Germinal center (tissue), 1 donor: Measurements from ENCODE around the gene ANO1.

Source experiments
- DNase-seq: peaks from one replicate; pipeline ENCODE4 v3.0.0; 2012; ENCODE audit warnings: mixed read lengths, low spot score

ANO1 gene

DNA sequence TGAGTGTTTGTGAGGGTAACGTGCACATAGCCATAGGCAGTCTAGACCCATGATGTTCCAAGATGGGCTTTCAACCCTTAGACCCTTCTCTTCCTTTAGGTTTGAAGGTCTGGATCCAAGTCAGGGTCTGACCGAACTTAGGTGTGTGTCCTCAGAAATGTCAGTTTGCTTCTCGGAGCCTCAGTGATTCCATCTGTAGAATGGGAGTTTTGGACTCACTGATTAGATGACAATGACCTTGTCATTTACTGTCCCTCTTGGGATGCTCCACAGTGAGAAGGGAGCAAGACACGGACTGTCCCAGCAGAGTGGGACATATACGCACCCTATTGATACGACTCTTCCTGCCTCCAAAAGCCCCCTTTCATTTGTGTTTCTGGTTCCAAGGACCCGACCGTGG lies 37.7 kb downstream of the ANO1 start:
- DNase-seq = no peak

DNA sequence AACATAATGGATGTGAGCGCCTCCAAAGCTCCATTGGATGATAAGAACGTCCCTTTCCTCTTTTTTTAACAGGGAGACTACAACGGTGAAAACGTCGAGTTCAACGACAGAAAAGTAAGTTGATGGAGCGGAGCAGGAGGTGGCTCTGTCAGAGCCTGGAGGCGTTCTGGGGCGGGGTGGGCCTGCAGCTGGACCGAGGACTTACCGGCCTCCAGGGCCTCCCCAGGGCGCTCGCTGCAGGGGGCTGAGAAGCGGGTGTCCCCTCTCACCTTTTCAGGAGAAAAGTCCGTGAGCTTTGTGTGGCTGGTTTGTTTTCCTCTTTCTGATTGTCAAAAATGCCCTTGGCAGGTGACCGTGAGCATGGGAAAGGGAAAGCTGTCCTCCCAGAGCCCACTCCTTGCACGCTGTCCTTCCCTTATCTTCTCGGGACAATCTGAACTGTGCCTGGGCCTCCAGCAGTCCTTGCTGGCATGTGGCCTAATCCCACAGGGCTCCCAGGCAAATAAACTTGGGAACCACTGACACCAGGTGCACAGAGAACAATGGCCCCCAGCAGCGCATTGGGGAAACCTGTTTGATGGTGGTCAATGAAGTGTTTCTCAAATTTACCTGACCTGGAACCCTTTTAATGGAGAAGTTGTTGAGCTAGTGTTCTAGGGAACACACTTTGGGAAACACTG lies 38.4 kb downstream of the ANO1 start:
- no peak for DNase-seq

DNA sequence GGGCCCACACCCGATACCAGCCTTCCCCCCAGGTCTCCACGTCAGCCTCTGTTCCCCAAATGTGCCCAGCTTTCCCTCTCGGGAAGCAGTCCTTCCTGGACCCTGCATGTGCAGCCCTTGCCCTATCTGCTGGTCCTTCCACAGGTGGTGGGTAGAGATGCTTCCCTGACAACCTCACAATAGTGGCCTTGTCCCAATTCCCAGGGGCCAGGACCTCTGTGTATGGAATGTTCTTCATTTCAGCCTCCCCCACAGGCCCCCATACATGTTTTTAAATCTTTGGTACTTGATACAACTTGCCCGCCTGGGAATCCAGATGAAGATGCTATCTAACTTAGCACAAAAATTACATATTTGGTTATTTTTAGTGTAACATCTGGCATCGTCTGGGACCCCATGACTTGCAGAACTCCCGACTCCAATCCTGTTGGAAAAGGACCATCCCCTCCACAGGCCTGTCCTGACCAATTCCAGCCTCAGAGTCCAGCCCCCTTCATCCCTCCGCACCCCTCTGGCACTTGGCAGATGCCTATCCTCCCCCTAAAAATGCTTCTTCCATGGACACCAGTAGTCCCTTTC lies 39.5 kb downstream of the ANO1 start:
- no peak for DNase-seq

DNA sequence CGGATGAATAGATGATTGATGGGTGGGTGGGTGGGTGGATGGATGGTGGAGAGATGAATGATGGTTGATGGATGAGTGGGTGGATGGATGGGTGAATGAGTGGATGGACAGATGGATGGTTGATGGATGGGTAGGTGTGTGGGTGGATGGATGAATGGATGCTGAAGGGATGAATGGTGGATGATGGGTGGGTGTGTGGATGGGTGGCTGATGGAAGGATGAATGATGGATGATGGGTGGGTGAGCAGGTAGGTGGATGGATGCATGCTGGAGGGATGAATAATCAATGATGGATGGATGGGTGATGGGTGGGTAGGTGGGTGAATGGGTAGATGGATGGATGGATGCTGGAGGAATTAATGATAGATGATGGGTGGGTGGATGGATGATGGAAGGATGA lies 40.5 kb downstream of the ANO1 start:
- DNase-seq = no peak

DNA sequence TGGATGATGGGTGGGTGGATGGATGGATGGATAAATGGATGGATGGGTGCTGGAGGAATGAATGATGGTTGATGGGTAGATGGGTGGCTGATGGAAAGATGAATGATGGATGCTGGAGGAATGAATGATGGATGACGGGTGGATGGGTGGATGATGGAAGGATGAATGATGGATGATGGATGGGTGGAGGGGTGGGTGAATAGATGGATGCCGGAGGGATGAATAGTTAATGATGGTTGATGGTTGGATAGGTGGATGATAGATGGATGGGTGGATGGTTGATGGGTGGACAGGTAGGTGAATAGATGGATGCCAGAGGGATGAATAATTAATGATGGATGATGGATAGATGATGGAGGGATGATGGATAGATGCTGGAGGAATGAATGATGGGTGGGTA lies 41.4 kb downstream of the ANO1 start:
- no peak for DNase-seq

DNA sequence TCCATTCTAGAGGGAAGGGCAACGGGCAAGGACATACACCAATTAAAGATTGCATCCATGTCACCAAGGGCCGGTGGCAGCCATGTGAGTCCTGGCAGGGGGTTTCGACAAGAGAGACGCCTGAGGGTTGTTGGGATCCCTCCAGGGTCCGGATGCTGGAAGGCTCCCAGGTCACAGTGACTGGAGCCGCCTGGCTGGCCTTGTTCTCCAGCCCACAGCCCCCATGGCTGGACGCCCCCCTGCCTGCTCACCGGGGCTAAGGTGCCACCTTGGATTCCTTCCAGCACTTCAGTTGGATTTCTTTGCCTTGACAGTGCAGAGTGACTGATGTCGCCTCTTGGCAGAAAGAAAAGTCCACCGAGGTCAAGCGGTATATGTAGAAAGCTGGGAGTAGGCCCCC lies 42.6 kb downstream of the ANO1 start:
- no peak for DNase-seq

DNA sequence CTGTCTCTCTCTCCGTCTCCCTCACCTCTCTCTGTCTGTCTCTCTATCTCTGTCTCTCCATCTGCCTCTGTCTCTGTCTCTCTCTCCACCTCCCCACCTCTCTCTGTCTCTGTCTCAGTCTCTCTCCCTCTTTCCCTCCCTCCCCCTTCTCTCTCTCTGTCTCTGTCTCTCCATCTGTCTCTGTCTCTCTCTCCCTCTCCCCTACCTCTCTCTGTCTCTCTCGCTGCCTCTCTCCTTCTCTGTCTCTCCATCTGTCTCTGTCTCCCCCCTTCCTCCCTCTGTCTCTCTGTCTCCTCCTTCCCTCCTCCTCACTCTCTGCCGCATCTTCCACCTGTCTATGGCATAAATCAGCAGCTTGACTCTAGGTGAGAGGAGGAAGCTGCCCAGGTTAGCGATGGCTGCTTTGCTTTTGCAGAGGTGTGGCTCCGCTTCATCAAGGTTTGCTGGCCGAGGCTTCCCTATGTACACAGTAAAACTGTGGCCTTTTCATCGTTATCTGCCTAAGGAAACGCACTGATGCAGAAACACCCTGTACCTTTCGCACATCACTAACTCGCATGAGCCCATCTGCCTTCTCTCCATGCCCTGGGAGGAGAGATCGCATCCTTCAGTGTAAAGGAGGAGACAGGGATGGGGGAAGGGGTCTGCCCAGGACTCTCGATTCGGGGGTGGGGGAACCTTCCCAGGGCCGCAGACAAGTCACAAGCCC lies 44.5 kb downstream of the ANO1 start:
- DNase-seq = no peak

DNA sequence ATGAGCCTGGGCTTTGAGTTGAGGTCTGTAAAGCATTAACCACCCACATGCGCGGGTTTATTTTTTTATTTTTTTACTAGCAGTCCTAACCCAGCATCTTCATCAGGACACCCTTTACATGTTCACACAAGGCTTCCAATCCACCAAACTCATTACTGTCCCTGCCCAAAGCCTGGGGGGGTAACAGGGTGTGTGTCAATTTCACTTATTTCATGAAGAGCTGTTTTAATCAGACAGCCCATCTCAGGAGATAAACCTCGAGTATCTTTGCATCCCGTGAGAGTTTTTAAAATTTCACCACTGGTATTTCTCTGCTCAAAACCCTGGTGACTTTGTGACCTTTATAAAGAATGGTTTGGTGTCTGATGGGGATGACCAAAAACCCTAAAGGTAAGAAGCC lies 45.6 kb downstream of the ANO1 start:
- DNase-seq = no peak

DNA sequence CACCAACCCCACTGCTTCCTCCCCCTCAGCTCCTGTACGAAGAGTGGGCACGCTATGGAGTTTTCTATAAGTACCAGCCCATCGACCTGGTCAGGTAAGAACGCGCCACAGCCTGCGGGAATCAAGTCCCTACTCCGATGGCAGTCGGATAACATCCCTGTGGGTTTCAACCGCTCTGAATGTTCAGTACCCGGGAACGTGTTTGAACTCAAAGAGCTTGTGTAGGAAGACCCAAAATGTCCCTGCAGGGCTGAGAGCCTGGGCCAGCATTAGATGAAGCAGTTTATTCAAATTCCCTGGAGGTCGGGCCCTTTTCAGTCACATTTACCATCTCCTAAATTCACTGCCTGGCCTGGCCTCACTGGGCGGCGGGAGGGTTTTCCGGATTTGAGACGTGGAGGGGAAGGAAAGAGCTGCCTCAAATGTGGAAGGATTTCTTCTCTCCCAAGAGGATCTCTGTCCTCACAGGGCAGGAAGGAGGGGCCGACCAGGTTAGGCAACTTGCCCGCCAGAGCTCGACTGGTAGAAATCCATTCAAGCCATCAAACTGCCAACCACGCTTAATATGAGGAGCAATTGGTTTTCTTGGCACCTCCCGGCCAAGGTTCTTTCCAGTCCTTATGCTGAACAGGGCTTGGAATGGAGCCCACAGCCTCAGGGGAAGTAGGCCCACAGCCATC lies 46.3 kb downstream of the ANO1 start:
- no peak for DNase-seq

DNA sequence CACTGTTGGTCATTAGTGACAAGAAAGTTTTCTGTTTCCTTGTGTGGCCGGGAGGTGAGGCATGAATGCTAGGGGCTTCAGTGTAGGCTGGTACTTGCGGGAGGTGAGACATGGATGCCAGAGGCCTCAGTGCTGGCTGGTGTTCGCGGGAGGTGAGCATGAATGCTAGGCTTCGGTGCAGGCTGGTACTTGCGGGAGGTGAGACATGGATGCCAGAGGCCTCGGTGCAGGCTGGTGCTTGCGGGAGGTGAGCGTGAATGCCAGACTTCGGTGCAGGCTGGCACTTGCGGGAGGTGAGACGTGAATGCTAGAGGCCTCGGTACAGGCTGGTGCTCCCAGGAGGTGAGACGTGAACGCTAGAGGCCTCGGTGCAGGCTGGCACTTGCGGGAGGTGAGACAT lies 48.4 kb downstream of the ANO1 start:
- DNase-seq = no peak

DNA sequence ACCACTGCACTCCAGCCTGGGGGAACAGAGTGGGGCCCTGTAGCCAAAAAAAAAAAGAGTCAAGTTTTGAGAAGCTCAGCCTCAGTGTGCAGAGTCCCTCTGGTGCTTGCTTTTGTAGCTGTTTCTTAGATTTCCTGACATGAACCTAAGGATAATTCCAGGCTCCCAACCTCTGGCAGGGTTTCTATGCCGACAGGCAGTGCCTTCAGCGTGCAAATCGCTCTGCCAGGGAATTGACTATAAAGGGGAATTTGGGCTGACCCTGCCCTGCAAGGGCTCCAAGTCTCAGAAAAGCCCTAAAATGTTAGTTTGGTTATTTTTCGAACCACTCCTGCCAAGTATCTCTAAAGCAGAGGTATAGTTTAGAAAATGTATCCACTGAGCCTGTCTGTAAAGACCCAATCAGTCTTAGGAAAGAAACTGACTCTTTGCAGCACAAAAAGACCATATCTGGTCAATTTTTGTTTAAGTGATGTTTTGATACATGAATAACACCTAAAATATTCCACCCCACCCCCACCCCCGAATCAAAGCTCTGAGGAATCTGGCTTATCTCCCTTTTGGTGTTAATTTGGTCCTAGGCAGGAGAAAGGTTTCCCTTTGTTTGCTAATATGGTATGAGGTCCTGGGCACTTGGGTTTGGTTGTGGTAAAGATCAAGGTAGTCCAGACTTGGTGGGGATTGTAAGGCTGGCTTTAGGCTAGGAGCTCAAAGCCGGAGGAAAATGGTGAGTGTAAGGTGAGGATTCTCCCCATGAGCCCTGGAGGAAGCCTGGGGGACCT lies 49.7 kb downstream of the ANO1 start:
- DNase-seq = no peak

DNA sequence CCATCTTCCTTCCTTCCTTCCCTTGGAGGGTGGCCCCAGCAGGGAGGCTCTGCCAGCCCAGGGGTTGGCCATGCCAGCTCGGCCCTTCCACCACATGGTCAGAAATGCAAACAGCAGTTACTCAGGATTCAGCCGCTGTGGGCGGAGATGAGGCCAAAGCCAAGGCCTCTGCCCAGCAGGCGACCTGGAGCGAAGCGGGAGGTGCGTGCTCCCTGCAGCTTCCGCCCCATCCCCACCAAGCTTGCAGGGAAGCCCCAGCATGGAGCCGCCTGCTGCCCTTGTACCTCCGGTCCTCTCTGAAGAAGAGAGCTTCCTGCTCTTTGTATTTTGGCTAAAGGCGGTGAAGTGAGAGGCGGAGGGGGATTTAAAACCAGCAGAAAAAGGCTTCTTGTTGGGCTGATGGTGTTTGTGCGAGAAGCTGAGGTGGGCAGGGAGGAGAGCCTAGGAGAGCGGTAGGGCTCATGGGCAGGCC lies 50.4 kb downstream of the ANO1 start:
- DNase-seq = no peak

DNA sequence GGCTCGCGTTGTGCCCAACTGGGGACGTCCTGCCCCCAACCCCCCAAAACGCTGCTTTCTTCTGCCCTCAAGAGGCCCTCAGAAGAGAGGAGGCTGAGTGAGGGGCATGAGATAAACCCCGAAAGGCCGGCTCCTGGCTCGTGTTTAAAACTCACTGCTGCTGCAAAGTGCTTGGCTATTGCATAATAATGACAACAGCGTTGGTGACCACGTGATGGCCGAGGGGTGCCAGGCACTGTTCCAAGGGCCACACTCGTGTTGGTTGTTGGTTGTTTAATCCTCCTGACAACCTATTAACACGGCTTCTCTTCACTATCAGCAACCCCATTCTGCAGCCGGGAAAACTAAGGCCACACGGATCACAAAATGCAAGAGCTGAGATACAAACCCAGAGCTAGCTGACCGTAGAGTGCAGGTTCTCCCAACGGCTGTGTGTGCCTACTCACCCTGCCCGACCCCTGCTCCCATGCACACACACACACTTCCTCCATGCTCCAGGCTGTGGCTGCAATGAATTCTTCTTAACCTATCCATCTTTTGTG lies 51.0 kb downstream of the ANO1 start:
- DNase-seq = no peak

DNA sequence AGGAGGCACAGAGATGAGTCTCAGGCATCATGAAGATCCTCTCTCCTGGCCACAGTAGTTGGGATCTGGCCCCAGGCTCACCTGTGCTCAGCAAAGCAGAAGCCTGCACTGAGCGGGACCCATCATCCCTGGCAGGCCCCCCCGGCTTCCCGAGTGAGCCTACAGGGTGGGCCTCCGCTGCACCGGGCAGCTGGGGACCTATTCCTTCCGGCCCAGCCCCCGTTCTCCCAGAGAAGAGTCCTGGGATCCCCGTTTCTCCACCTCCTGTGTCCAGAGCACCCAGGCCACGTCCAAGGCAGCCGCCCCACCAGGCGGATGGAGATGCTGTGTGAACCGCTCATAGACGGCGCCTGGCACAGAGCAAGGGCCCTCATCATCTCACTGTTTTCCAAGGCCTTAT lies 52.5 kb downstream of the ANO1 start:
- no peak for DNase-seq

DNA sequence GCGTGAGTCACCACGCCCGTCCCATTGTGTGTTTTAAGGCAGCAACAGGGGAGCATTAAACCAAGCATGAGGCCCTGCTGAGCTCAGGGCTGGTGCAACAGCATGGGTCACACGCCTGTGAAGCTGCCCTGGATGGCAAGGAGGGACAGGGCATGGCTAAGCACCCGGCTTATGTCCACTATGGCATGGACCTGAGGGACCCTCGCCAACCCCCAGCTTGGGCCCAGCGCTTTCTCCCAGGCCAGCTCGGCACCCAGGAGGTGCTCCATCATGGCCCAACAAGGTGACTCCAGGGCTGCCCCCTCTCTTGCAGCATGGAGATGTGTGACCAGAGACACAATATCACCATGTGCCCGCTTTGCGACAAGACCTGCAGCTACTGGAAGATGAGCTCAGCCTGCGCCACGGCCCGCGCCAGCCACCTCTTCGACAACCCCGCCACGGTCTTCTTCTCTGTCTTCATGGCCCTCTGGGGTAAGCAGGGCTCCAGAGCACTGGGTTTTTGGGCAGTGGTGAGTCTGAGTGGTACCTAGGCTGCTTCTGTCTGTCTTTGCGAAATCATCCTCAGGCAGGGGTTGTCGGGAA lies 53.6 kb downstream of the ANO1 start:
- DNase-seq = no peak

DNA sequence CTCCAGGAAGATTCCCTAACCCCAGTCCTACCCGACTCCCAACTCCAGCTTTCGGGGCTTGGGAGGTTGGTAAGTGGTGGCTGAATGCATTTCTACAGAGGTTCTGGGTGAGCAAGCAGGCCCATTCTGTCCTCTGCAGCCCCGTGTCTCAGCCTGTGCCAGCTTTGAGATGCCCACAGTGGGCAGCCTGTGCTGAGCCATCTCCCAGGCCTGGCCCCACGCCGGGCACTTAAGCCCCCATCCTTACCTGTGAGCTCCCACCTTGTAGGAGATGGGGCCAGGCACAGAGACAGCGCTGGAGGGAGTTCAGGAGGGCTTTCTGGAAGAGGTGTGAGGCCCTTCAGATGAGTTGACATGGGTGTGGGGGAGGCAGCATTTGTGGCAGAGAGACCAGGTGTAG lies 54.5 kb downstream of the ANO1 start:
- DNase-seq = no peak

DNA sequence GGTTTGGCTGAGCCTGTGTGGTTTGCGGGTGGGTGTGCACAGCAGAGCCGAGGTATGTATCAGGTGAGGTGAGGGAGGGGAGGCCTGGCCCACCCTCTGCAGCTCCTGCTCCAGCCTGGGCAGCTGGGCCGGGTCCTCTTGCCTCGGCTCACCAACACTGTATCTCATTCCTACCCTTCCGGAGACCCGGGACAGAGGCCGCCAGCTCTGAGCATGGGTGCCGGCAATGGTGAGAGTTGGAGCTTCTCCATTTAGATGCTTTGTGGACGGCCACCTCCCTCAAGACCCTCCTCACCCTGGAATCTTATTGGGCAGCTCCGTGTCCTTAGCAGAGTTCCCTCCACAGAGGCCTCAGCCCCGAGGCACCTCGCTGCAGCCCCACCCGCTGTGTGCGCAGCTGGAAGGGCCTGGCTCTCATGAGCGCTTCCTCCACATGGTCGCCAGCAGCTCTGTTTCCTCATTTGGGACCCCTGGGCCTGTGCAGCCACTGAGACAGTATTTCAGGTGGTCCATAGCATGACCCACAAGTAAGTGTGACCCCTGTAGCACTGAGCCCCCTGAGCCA lies 55.7 kb downstream of the ANO1 start:
- no peak for DNase-seq

DNA sequence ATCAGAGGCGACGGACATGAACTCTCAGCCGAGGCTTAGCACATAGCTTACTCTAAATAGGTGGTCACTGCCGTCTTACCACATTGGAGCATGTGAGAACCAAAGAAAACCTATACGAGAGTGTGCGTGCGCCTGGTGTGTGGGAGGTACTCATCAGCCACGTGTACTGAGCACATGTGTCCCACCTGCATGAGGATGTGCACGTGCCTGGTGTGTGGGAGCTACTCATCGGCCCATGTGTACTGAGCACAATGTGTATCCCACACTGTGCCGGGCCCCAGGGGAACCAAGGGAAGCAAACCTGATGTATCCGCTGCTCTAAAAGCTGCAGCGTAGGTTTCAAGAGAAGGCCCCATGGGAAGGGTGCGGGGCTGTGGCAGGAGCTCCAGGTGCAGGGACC lies 56.4 kb downstream of the ANO1 start:
- no peak for DNase-seq

DNA sequence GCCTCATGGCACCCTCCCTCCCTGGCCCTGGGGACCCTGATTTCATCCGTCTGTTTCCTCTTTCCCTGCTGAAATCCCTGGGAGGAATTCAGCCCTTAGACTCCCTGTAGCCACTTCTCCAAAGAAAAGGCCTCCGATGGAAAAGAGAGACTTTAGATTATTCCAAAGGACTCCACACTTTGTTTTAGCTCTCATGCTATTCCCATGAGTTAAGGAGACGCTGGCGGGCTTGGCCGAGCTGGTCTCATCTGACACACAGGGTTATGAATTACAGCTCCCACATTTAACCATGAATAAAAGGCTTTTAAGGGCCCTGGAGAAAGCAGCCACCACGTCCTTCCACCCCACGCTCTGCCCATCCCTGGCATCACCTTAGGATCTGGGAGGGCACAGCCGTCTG lies 57.0 kb downstream of the ANO1 start:
- no peak for DNase-seq

DNA sequence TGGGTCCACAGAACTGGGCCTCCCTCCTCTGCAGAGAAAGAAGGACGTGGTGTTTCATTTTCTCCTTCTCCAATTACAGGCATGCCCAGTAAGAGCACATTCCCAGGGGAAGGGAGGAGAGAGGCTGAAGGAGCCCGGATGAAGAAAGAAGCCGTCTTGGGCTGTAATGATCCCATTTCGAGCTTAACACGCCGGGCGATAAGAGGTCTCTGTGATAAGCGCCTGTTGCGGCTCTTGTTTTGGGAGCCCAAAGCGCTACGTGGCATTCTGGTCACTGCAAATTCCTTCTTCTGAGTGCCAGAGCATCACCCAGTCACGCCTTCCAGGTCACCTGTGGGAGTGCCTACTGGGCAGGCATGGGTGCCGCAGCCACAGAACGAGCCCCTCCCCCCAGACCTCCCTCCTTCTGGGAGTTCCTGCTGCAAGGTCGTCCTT lies 57.5 kb downstream of the ANO1 start:
- no peak for DNase-seq

DNA sequence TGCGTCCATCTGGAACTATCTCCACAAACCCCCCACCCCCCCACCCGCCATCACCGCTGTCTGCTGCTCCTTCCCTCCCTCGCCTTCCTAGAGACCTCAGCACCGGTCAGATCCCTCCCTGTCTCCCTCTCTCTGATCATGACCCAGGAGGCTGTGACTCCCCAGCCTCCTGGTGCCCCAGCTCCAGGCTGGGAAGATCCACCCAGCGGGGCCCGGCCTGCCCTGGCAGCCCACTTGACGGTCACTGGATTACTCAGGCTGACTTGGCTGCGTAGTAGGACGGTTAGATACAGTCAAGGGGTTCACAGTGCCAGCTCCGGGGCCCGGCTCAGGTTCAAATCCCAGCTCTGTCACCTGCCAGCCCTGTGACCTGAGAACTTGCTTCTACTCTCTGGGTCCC lies 59.3 kb downstream of the ANO1 start:
- DNase-seq = no peak
